HG03354 (cell line): Measurements from ENCODE around the gene GHRH.

Experiments
- ATAC-seq: cut with Tn5 transposase; IDR thresholded peaks from one replicate; pipeline ENCODE4 v1.9.1; 2021; ENCODE audit warnings: mild to moderate bottlenecking; ENCODE audit not compliant: unreplicated experiment, poor library complexity, severe bottlenecking

Gene GHRH

GRCh38 chr20:37293301-37293943 lies 31.8 kb upstream of the GHRH start:
- ATAC-seq: no peak

DNA sequence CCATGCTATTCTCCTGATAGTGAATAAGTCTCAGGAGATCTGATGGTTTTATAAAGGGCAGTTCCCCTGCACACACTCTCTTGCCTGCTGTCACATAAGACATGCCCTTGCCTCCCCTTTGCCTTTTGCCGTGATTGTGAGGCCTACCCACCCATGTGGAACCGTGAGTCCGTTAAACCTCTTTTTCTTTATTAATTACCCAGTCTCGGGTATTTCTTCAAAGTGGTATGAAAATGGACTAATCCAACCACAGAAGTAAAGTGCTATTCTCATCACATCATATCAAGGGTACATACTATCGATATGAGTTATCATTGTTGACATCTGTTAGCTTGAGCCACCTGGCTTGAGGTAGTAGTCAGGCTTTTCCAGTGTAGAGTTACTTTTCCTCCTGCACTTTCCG lies 30.1 kb upstream of the GHRH start:
- ATAC-seq: peak; percentile 43

- no peak for ATAC-seq
Measured at GRCh38 chr20:37290158-37290810, 28.7 kb upstream of the GHRH start.

- ATAC-seq: no peak
Measured at GRCh38 chr20:37288091-37288490, 26.5 kb upstream of the GHRH start.

DNA sequence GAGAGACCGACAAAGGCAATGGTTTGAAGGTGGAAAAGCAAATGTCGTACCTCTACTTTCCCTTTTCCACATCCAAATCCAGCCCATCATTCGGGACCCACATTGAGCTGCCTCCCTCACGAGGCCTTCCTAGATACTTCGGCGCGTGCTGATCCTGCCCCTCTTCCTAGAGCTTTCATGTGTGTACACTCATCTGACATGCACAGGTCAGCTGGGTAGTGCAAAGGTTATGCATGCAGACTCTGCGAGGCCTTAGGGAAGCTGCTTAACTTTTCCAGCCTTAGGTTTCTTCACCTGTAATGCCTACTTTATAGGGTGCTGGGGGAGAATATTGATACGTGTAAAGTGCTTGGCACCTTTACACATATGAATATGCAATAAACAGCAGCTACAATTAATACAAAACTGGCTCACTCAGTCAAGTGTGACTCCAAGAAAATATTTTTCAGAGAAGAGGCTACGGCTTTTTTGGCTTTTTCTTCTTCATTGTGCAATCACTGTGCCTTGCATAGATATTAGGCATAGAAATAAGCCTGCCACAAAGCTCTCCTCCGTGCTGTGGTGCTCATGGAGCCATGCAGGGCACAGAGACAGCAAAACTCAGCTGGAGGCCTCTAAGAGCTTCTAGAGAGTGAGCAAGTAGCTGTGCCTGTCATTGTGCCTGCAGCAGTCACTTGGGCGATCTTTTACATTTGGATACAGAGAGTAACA lies 24.2 kb upstream of the GHRH start:
- ATAC-seq: no peak

DNA sequence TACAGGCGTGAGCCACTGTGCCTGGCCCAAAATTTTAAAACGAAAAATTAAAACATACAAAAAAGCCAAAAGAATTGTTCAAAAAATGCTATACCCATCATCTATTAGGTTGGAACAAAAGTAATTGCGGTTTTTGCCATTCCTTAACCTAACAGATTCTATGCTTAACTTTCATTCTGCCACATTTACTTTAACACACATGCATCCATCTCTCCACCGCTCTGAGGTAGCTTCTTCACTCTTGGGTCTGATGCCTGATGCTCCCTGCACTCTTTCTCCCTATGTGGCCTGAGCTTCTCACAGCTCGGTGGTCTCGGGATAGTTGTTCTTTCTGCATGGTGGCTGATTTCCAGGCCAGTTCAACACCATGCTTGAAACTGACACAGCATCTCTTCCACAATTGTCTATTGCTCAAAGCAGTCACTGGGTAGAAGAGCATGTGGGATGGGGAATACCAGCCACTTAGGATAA lies 23.1 kb upstream of the GHRH start:
- no peak for ATAC-seq

DNA sequence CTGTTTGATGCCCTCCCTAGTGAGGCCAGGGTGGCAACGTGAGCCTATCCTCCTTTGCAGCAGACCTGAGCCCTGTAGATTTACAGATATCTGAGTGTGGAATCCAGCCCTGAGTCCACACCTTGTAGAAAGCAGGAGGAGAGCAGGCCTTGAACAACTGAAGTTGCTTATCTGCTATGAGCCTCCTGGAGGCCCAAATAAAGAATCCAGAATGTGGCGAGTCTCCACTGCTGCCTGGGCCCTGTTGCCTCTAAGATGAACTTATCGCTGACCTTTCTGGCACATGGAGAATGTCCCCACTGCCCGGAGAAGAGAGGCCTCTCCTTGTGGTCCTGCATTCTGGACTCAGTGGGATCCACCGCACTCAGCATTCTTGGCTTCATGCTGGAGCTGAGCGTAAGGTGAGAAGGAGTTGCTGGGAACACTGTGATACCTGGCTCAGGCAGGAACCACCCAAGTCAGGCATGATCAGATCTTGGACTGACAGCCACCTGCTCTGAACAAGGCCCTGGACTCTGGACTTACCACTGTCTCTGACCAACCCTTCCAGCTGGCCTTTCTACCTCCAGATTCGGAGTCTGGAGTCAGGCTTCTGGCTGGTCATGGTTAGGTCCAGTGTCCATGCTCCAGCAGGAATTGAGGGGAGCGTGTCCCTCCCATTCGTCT lies 22.0 kb upstream of the GHRH start:
- no peak for ATAC-seq

DNA sequence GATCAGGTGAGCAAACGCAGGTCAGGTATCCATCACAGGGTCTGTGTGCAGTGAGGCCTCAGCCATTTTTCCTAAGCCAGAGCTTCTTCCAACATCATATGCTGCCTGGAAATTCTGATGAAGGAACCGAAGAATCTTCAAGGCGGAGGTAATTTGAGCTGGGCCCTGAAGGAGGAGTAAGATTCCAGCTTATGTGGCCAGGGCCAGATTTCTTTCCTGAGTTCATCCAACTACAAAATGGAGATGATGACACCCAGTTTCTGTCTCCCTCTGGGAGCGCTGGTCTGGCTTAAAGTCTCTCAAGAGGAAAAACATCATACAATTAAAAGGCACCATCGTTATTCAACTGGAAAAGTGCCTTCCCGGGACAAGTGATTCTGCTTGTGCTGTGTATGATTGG lies 20.9 kb upstream of the GHRH start:
- no peak for ATAC-seq

GRCh38 chr20:37280403-37280802 lies 18.8 kb upstream of the GHRH start:
- no peak for ATAC-seq

DNA sequence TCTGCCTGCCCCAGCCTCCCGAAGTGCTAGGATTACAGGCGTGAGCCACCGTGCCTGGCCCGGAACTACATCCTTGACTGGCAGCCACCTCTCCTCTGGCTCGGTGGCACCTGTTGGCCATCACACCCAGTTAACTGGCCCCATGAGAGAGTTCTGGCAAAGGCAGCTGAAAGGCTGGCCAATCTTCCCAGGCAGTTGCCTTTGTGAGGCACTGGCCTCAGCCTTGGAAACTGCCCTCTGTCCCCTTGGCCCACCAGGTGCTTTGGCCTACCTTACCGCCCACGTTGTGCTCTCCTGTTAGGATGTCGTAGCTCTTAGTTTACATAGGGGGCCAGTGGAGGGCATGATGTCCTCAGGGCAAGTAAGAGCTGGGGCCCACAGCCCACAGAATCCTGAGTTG lies 18.2 kb upstream of the GHRH start:
- no peak for ATAC-seq

- ATAC-seq: no peak
Measured at GRCh38 chr20:37278966-37279590, 17.5 kb upstream of the GHRH start.

DNA sequence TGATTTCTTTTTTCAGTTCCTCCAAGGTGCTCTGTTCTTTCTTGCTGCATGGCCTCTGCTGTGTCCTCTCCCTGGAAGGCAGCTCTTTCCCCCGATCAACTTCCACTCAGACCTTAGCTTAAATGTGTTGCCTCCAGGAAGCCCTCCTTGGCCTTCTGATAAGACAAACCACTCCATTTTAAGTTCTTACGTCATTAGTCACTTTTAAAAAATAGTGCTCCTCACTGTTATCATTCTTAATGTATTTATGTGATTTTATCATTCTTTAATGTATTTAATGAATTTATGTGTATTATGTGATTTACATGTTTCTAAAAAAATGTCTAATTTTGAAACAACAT lies 15.6 kb upstream of the GHRH start:
- ATAC-seq: no peak

DNA sequence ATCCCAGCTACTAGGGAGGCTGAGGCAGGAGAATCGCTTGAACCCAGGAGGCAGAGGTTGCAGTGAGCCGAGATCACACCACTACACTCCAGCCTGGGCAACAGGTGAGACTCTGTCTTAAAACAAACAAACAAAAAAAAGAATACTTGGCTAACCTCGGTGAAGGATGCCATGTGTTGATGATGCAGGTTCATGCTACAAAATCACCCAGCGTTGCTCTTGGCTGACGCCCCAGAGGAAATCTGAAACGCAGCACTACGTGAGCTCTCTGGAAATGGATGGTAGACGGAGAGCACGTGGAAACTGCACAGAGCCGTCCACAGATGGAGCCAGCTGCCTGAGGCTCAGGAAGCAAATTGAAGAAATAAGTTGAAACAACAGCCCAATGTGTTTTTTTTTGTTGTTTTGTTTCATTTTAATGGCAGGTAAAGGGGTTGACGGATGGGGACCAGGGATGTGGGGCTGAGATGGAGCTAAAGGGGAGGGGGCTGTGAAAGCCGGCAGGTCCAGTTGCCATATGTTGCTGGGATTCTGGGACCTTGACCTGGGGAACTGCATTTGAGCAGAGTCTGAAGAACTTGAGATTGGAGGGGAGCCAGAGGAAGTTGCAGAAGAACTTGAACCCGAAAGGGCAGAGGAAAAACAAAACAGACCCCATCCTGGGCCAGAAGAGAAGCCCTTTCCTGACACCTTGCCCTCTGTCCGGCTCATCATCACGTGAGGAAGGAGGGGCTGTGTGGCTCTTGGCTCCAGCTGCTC lies 15.1 kb upstream of the GHRH start:
- peak; percentile 72 for ATAC-seq

GRCh38 chr20:37274851-37275524 lies 13.4 kb upstream of the GHRH start:
- ATAC-seq: no peak

- no peak for ATAC-seq
Measured at GRCh38 chr20:37273988-37274387, 12.4 kb upstream of the GHRH start.

DNA sequence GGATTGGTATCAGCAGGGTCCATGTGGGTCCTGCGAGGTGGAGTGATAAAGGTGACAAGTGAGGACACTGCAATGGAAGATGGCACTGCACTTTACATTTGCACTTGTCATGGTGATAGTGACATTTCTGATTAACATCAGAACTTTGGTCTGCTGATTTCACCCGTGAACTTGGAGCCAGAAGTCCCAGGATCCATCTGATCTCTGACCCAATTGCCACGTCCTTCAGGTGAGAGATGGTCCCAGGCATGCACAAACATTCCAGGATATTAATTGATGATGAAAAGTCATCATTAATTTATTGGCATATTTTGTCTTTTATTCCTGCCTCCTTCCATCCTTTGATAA lies 9.8 kb upstream of the GHRH start:
- no peak for ATAC-seq

- ATAC-seq: peak; percentile 52
Measured at GRCh38 chr20:37270576-37271420, 9.2 kb upstream of the GHRH start.

GRCh38 chr20:37267667-37268313 lies 6.2 kb upstream of the GHRH start:
- ATAC-seq: no peak
